GM21423 (cell line): Measurements from ENCODE around the gene P4HB.

Experiments
- ATAC-seq: cut with Tn5 transposase; IDR thresholded peaks from one replicate; pipeline ENCODE4 v1.9.1; 2021; ENCODE audit warnings: mild to moderate bottlenecking, moderate library complexity; ENCODE audit not compliant: unreplicated experiment

The P4HB gene

GRCh38 chr17:81813371-81813684, 47.0 kb downstream of the P4HB start:
- no peak for ATAC-seq

GRCh38 chr17:81812571-81813370, 47.6 kb downstream of the P4HB start:
- no peak for ATAC-seq

- no peak for ATAC-seq
Measured at GRCh38 chr17:81811705-81812570, 48.4 kb downstream of the P4HB start.

- ATAC-seq, result no peak
Measured at GRCh38 chr17:81810892-81811704, 49.2 kb downstream of the P4HB start.

- ATAC-seq, result no peak
Measured at GRCh38 chr17:81810476-81810875, 49.9 kb downstream of the P4HB start.

GRCh38 chr17:81809556-81809998, 50.8 kb downstream of the P4HB start:
- ATAC-seq, result no peak

- ATAC-seq, result no peak
Measured at GRCh38 chr17:81808778-81809555, 51.4 kb downstream of the P4HB start.

GRCh38 chr17:81807839-81808238, 52.5 kb downstream of the P4HB start:
- no peak for ATAC-seq

GRCh38 chr17:81807210-81807719, 53.1 kb downstream of the P4HB start:
- no peak for ATAC-seq

- ATAC-seq, result no peak
Measured at GRCh38 chr17:81806461-81807209, 53.7 kb downstream of the P4HB start.

- ATAC-seq, result no peak
Measured at GRCh38 chr17:81805707-81806460, 54.5 kb downstream of the P4HB start.

- no peak for ATAC-seq
Measured at GRCh38 chr17:81804559-81805399, 55.6 kb downstream of the P4HB start.

- no peak for ATAC-seq
Measured at GRCh38 chr17:81803728-81804558, 56.4 kb downstream of the P4HB start, which contains the start of gene GCGR. GCGR (plus strand) TSS chr17:81804150; CDS start chr17:81809019, 4,869 bp downstream.

GRCh38 chr17:81802856-81803643, 57.3 kb downstream of the P4HB start:
- ATAC-seq, result no peak

GRCh38 chr17:81802048-81802758, 58.1 kb downstream of the P4HB start:
- no peak for ATAC-seq

GRCh38 chr17:81801327-81801726, 59.0 kb downstream of the P4HB start:
- no peak for ATAC-seq
